ENCODE results near the gene LELP1.
"Not testable (repeated sequence)": the region's sequence is repeated elsewhere in the genome, so short reads cannot be mapped to it uniquely, and the experiment has no call there.

Gene LELP1

GRCh38 chr1:153229076-153229829, 26.0 kb downstream of the LELP1 start:
- not testable (repeated sequence) for DNase-seq (ENCODE audit: low read depth)

DNA sequence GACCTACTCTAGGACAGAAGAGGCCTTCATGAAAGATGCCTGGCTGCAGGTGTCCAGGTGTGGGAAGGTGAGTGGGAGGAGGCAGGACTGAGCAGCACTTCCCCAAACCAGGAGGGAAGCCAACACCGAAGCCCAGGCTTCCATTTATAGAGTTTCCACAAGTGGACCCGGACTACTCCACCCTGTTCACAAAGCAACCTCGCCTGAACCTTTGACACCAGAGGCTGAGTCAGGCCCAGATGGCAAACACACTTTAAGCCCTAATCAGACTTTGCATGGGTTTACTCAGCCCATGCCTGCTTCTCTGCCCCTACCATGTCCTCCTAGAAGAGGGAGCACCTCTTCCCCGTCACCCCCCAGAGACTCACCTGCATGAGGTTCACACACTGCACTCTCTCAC, 28.1 kb downstream of the LELP1 start:
- no peak for DNase-seq (ENCODE audit: low read depth)

- no peak for DNase-seq (ENCODE audit: low read depth)
Observed at GRCh38 chr1:153231785-153232184, 28.6 kb downstream of the LELP1 start.

DNA sequence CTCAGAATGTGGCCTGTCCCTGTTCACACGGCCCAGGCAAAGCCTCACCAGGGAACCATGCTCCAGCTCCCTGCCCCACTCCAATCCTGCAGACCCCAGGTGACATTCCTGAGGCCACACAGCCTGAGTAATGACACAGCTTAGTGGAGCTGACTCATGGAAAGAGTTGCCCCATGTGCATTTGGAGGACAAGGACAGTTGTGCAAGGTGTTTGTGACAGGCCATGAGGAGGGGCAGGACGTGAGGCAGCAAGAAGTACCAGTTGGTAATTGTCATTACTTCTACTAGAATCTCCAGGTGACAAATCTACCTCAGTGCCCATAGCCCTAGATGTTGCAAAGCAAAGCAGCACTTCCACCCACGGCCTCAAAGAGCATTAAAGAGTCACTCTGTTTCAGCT, 29.3 kb downstream of the LELP1 start:
- no peak for DNase-seq (ENCODE audit: low read depth)

- DNase-seq (ENCODE audit: low read depth): no peak
Observed at GRCh38 chr1:153233448-153233847, 30.2 kb downstream of the LELP1 start.

GRCh38 chr1:153238527-153238926, 35.3 kb downstream of the LELP1 start:
- DNase-seq (ENCODE audit: low read depth): no peak

DNA sequence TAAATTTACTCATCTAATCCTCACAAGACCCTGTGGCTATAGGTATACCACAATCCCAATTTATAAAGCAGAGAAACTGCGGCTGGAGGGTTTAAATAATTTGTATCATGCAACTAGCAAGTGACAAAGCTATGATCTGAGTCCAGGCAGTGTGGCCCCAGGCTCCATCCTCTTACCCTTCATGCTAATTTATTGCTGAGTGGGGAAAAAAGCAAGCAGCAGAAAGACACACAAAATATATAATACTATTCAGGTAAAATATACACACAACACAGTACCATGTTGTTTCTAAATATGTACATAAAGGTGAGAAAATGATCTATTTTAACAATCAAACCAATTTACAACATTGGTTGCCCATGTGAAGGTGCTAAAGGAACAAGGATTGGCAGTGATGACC, 38.9 kb downstream of the LELP1 start:
- no peak for DNase-seq (ENCODE audit: low read depth)

DNA sequence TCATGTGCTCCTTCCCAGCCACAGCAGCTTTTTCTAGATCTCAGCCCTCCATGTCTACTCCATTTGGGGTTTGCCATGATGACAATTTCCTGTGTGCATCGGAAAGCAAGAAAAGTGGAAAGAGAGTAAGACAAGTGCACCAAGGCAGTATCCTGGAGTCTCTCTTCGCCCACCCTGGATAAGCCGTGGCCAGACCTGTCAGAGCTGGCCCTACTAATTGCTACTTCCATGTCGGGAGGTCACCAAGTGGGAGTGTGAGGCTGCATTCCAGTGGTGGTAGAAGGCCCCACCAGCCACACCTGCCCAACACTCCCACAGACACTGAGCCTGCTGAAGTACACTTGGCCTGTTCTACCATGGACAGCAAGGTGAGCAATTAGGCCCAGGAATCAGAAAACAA, 42.2 kb downstream of the LELP1 start:
- DNase-seq (ENCODE audit: low read depth): no peak

DNA sequence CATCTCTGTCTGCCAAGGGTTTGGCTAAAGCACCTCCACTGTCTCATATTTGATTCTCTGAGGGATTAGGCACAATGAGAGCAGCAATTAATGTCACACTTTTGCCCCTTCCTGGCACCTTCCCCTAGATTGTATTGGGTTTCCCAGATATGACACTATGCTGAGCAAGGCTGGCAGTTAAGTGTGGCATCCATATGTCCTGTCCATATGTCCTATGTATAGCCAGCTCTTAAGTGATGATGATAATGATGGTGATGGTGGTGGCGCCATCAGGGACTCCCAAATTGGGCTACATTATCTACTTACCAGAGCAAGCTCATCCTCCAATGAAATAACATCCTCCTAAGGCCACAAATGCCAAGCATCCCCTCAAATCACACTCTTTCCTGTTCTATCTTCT, 42.8 kb downstream of the LELP1 start:
- no peak for DNase-seq (ENCODE audit: low read depth)

DNA sequence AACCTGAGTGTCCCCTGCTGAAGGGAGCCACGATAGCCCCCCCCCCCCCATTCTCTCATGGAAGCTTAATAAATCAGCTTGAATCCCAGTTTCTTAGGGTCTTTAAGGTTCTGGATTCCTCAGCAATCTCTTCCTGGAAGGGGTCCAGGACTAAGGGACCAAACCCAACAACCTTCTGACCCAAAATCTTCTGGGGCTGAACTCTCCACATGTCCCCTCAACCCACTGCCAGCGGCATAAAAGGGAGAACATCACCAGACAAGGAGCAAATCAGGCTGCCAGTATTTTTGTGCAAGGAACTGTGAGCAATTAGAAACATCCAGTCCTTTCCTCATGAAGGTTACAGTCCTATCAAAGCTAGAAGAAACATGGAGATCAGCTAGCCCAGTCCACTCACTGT, 43.6 kb downstream of the LELP1 start:
- no peak for DNase-seq (ENCODE audit: low read depth)

DNA sequence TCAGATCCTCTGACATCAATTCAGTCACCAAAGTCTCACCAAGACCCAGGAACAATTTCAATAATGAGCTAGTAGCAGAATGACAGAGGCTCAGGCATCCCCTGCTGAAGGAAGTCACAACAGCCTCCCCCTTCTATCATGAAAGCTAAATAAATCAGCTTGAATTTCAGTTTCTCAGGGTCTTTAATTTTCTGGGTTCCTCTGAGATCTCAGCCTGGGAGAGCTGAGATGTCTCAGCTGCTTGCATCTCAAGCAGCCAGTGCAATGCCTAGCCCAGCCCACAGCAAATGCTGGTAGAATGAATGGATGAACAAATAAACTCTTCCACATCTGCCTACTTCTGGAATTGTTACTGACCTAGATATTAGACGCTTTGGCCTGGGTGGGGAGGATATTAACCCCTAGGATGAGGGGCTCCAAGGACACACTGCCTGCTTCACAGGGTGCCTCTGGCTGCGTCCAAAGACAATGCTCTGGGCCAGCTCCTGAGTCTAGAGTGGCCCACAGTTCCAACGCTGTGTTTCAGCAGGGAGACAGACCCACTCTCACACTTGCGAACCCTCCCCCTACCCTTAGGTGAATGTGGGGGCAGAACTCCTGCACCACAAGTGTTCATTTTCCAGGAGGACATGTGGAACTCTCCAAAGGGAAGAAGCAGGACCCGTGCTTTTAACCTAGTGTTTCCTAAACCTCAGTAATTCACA, 45.1 kb downstream of the LELP1 start:
- DNase-seq (ENCODE audit: low read depth): no peak

GRCh38 chr1:153250166-153250565, 46.9 kb downstream of the LELP1 start:
- no peak for DNase-seq (ENCODE audit: low read depth)

DNA sequence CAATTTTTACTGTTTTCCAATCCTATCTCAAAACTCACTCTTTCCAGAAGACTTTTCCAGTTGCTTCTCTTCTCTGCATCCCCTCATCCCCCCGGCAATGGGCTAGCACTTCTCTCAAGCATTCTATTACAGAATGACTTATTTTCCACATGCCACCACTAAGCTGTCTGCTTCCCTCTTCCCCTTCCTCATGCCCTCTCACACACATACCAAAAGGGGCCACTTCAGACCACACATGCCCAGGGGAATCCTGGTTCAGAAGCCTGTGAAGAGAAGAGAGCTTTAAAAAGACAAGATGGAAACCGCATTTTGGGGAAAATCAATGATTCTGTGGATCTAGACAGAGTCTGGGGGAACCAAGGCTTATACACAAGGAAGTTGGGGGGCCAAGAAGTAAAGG, 47.9 kb downstream of the LELP1 start:
- no peak for DNase-seq (ENCODE audit: low read depth)

DNA sequence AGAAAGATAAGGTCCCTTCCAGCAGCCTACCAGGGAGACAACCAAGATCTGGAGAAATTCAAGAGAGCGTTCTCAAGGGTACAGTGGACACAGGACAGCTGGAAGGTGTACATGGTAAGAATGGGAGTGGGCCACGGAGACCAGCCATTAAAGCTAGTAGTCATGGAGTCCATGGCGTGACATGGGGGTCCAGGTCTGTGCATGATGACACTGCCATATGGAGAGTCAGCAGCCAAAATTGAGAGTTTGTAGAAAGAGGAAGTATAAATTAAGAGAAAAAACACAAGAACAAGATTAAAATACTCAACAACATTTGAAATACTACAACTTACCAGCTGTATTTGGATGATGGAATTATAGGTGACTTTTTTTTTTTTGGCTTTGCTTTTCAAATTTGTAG, 48.3 kb downstream of the LELP1 start:
- no peak for DNase-seq (ENCODE audit: low read depth)

GRCh38 chr1:153251988-153252387, 48.8 kb downstream of the LELP1 start:
- no peak for DNase-seq (ENCODE audit: low read depth)

- no peak for DNase-seq (ENCODE audit: low read depth)
Observed at GRCh38 chr1:153253076-153253475, 49.8 kb downstream of the LELP1 start.

GRCh38 chr1:153253693-153254092, 50.5 kb downstream of the LELP1 start:
- no peak for DNase-seq (ENCODE audit: low read depth)
